ENCODE results near the gene SLC36A4.
"Not testable (repeated sequence)": the region's sequence is repeated elsewhere in the genome, so short reads cannot be mapped to it uniquely, and the experiment has no call there.

Gene SLC36A4

DNA sequence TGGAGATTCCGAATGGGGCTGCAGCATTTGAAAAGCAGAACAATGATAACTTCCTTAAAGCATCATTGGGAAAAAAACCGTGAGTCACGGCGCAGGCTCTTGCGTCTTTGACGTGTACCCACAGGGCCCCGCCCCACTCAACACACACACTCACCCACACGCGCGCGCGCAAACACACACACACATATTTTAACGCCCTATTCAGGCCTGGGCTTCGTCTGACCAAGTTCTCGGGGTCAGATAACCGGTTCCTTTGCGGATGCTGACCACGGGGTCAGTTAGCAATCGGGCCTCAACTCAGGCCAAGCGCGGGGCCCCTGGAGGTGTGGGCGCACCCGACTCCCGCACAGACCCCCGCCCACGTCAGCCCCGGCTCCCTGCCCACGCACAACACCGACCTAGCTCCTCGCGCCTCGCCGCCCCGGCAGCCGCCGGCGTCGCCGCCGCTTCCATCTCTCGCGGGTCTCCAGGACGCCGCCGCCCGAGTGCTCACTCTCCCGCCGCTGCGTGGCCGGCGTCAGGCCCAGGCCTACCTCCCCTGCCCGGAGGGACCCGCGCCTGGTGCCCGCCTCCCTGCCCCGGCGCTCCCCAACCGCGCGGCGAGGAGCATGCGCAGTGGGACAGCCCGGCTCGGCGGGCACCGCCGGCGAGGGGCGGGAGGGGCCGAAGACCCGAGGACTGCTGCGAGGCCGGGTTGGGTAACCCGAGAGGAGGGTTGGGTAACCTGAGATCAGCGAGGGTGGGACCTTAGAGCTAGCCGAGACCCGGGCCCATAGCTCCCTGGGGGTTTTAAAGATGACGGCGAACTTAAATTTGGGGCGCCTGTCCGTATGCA, at the start of gene SLC36A4:
Gene SLC36A4, minus strand, starts transcription at position 612 of the 835 bp plus-strand sequence. Its CDS starts 159 bp downstream, at position 453.
- no peaks in the 10 kb centered on the region for H3K36me3 ChIP-seq

GRCh38 chr11:93246790-93247189, 49.0 kb upstream of the SLC36A4 start:
- not testable (repeated sequence) for H3K27ac ChIP-seq; H3K27me3 ChIP-seq (ENCODE audit: insufficient read depth, low read depth, severe bottlenecking); DNase-seq; H3K9me3 ChIP-seq (ENCODE audit: severe bottlenecking); H3K36me3 ChIP-seq; H3K4me3 ChIP-seq (ENCODE audit: low read depth, low read length)

More for the DNA sequence above, at the start of gene SLC36A4:
- Histone ChIP-seq H3K9me3 (ENCODE audit: severe bottlenecking) (no peaks in the 10 kb centered on the region), H3K4me3 (ENCODE audit: low read depth, low read length) (peak within 1 kb of the TSS; percentile 73), H3K27me3 (ENCODE audit: insufficient read depth, low read depth, severe bottlenecking) (no peaks in the 10 kb centered on the region), H3K27ac (peak within 1 kb of the TSS; percentile 96)
- TF ChIP-seq, protein P1, sequence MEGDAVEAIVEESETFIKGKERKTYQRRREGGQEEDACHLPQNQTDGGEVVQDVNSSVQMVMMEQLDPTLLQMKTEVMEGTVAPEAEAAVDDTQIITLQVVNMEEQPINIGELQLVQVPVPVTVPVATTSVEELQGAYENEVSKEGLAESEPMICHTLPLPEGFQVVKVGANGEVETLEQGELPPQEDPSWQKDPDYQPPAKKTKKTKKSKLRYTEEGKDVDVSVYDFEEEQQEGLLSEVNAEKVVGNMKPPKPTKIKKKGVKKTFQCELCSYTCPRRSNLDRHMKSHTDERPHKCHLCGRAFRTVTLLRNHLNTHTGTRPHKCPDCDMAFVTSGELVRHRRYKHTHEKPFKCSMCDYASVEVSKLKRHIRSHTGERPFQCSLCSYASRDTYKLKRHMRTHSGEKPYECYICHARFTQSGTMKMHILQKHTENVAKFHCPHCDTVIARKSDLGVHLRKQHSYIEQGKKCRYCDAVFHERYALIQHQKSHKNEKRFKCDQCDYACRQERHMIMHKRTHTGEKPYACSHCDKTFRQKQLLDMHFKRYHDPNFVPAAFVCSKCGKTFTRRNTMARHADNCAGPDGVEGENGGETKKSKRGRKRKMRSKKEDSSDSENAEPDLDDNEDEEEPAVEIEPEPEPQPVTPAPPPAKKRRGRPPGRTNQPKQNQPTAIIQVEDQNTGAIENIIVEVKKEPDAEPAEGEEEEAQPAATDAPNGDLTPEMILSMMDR (IDR thresholded peaks at IDR 0.05; ENCODE audit: low read depth, low read length): no peak
- DNase-seq: peak; percentile 89

DNA sequence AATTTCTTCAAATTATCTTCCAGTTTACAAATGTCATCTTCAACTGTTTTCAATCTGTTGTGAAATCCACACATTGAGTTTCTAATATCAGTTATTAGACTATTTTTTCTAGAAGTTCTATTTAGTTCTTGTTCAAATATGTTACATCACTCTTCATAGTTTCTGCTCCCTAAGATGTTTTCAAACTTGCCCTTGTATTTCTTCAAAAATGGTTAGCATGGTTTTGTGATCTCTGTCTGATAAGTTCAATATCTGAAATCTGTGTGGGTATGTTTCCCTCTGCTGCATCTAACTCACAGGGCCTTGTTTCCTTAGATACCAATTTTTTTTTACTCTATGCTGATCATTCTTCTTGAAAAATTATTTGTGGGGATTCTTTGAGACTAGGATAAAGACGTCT, 46.2 kb upstream of the SLC36A4 start:
- H3K27me3 ChIP-seq (ENCODE audit: insufficient read depth, low read depth, severe bottlenecking): no peaks in the 10 kb centered on the region
- H3K27ac ChIP-seq: no peak overlapping the region
- no peaks in the 10 kb centered on the region for H3K9me3 ChIP-seq (ENCODE audit: severe bottlenecking)
- no peaks in the 10 kb centered on the region for H3K36me3 ChIP-seq
- H3K4me3 ChIP-seq (ENCODE audit: low read depth, low read length): no peak overlapping the region
- DNase-seq: no peak
- TF ChIP-seq, protein P1 (IDR thresholded peaks at IDR 0.05; ENCODE audit: low read depth, low read length): no peak

GRCh38 chr11:93239966-93240365, 42.2 kb upstream of the SLC36A4 start:
- DNase-seq: no peak
- TF ChIP-seq, protein P1 (IDR thresholded peaks at IDR 0.05; ENCODE audit: low read depth, low read length): no peak
- H3K4me3 ChIP-seq (ENCODE audit: low read depth, low read length): no peak overlapping the region
- H3K9me3 ChIP-seq (ENCODE audit: severe bottlenecking): no peaks in the 10 kb centered on the region
- no peak overlapping the region for H3K27ac ChIP-seq
- H3K36me3 ChIP-seq: no peaks in the 10 kb centered on the region
- H3K27me3 ChIP-seq (ENCODE audit: insufficient read depth, low read depth, severe bottlenecking): no peaks in the 10 kb centered on the region

GRCh38 chr11:93238956-93239355, 41.2 kb upstream of the SLC36A4 start:
- DNase-seq: no peak
- no peaks in the 10 kb centered on the region for H3K9me3 ChIP-seq (ENCODE audit: severe bottlenecking)
- TF ChIP-seq, protein P1 (IDR thresholded peaks at IDR 0.05; ENCODE audit: low read depth, low read length): no peak
- no peak overlapping the region for H3K27ac ChIP-seq
- no peak overlapping the region for H3K4me3 ChIP-seq (ENCODE audit: low read depth, low read length)
- H3K27me3 ChIP-seq (ENCODE audit: insufficient read depth, low read depth, severe bottlenecking): no peaks in the 10 kb centered on the region
- no peaks in the 10 kb centered on the region for H3K36me3 ChIP-seq

DNA sequence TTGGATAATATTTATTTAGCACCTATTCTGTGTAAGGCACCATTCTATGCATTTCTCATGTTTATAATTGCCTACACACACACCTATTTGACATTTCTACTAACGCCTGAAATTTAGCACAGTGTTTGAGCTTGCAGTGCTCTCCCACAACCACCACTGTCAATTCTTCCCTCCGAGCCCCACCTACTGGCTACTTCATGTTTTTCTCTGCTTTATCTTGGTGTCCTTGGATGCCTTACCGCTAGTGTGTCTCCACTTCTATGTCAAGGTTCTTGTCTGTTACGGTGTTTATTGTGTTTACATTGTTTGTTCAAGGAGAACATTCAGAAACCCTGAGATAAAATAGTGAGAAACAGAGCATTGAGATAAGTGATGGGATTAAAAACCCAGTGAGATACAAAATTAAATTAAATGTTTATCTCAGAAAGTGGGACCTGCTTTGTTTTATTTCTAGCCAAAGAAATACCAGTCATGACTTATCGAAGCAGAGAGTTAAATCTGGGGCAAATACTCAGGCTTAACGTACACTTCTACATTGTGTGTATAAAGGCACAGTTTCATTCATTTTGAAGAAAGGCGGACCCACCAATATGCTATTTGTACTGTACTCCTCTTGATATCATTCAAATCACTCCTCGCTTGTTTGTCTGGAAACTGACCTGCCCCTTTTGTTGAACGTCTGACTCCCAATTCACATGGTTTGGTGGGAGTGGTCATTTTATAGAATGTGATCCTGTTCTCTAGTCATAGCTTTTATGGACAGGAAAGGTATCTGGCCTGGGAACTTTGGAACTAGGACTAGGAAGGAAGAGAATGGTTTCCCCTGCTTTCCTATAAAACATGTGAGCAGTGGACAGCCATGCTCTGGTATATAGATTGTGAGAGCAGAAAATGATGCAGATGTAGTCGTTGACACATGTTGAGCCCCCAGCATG, 39.2 kb upstream of the SLC36A4 start:
- no peaks in the 10 kb centered on the region for H3K9me3 ChIP-seq (ENCODE audit: severe bottlenecking)
- H3K36me3 ChIP-seq: no peaks in the 10 kb centered on the region
- TF ChIP-seq, protein P1 (IDR thresholded peaks at IDR 0.05; ENCODE audit: low read depth, low read length): peak; percentile 52
- no peak overlapping the region for H3K4me3 ChIP-seq (ENCODE audit: low read depth, low read length)
- peak; percentile 56 for DNase-seq
- no peak overlapping the region for H3K27ac ChIP-seq
- H3K27me3 ChIP-seq (ENCODE audit: insufficient read depth, low read depth, severe bottlenecking): no peaks in the 10 kb centered on the region

Data from WERI-Rb-1 (cell line).